ENCODE measurements around the gene SENP2. TPM values are rescaled to one million over a fixed set of nuclear protein-coding genes. Genes with fewer than 3 reads are reported as not detected.

Gene SENP2
- total and polyA plus RNA-seq, 9 of the 15 experiments (the other 6 are each of a cell fraction or from before 2014, with no cell fraction given), result 11.8 to 67.1 (median 41.1) TPM

GRCh38 chr3:185663929-185664328, 77.8 kb downstream of the SENP2 start (continued):
- TF ChIP-seq CREB5 (CRISPR knock-in tag; IDR thresholded peaks at IDR 0.05) (no peak), SIN3A (IDR thresholded peaks at IDR 0.05; ENCODE audit: borderline replicate concordance in 2 of 2, control insufficient read depth in 1 of 2, low read depth in 2 of 2, low read length in 2 of 2) (no peak), ZBTB2 (IDR thresholded peaks at IDR 0.05) (no peak), KAT7 (CRISPR knock-in tag; IDR thresholded peaks at IDR 0.05; ENCODE audit: borderline replicate concordance) (no peak), CXXC5 (CRISPR knock-in tag; IDR thresholded peaks at IDR 0.05) (no peak), KDM1A (IDR thresholded peaks at IDR 0.05) (no peak), ETV1 (tag; conservative IDR thresholded peaks at IDR 0.05; ENCODE audit: low read depth) (no peak), ZKSCAN8 (CRISPR knock-in tag; IDR thresholded peaks at IDR 0.05) (no peak)

GRCh38 chr3:185667574-185667973, 81.5 kb downstream of the SENP2 start:
- POLR2A ChIA-PET, result no interaction called here
- no peaks in the 10 kb centered on the region for H3K79me2 ChIP-seq (ENCODE audit: control insufficient read depth, insufficient read depth, low read length)
- TF ChIP-seq L3MBTL2 (IDR thresholded peaks at IDR 0.05) (no peak), PCBP2 (IDR thresholded peaks at IDR 0.05; ENCODE audit: low read depth, low read length, poor library complexity, severe bottlenecking) (no peak), TAF15 (IDR thresholded peaks at IDR 0.05; ENCODE audit: low read depth, low read length) (no peak), NR3C1 (CRISPR knock-in tag; IDR thresholded peaks at IDR 0.05) (no peak), ETV5 (CRISPR knock-in tag; IDR thresholded peaks at IDR 0.05; ENCODE audit: low read depth) (no peak)

More at GRCh38 chr3:185667574-185667973, 81.5 kb downstream of the SENP2 start:
- H2AFZ ChIP-seq (ENCODE audit: low read depth, low read length), result no peak overlapping the region
- peaks cover 52% of the 10 kb centered on the region for H3K36me3 ChIP-seq (ENCODE audit: control insufficient read depth, insufficient read depth, low read length)
- no peak overlapping the region for H3K27ac ChIP-seq (ENCODE audit: extremely low read depth, low read depth, low read length)
- H4K20me1 ChIP-seq (replicated peaks; ENCODE audit: control insufficient read depth, insufficient read depth, low read length), result no peaks in the 10 kb centered on the region
- no peak overlapping the region for H3K9ac ChIP-seq (ENCODE audit: insufficient read depth in 1 of 2, low read depth in 2 of 2, low read length in 2 of 2)
- DNase-seq (ENCODE audit: extremely low read depth in 1 of 4, low spot score in 3 of 4), result no peak
- FAIRE-seq, result no peak
- CTCF ChIA-PET (ENCODE audit: low intra/inter-chr PET ratio), result no interaction called here
- intact Hi-C loops (cut with micrococcal nuclease) (loop anchor here (10.0 kb wide), 1 partner anchor 237 kb away; no protein-coding TSS in a partner anchor), in situ Hi-C loops (cut with MboI) (no loop called here)
- WGBS (ENCODE audit: insufficient coverage, low coverage, missing lambda C conversion rate), result 92% methylated on average over 4 of the region's 4 CpGs
- no peak overlapping the region for H3K4me3 ChIP-seq
- H3K4me1 ChIP-seq (replicated peaks in 1 of 2; ENCODE audit: control insufficient read depth in 2 of 2, insufficient read depth in 2 of 2, low read length in 2 of 2), result no peaks in the 10 kb centered on the region
- no peaks in the 10 kb centered on the region for H3K27me3 ChIP-seq (ENCODE audit: control insufficient read depth in 2 of 2, insufficient read depth in 2 of 2, low read length in 2 of 2)
- H3K9me1 ChIP-seq (ENCODE audit: control insufficient read depth, insufficient read depth, low read length), result no peaks in the 10 kb centered on the region
- no TSS peak for BruUV-seq (replicated peaks)
- ATAC-seq, result no peak
- no peak overlapping the region for H3K4me2 ChIP-seq (ENCODE audit: insufficient read depth, low read length)
- peaks cover 1% of the 10 kb centered on the region; the same call in 1 of the 2 replicates for H3K9me3 ChIP-seq (replicated peaks; ENCODE audit: control insufficient read depth, insufficient read depth, low read depth, low read length)
